Measurements from ENCODE around the gene GGT6. TPM values are rescaled to one million over a fixed set of nuclear protein-coding genes. Genes with fewer than 3 reads are reported as not detected.

The GGT6 gene
- total RNA-seq, 1 experiment from 2014 or later = not detected

DNA sequence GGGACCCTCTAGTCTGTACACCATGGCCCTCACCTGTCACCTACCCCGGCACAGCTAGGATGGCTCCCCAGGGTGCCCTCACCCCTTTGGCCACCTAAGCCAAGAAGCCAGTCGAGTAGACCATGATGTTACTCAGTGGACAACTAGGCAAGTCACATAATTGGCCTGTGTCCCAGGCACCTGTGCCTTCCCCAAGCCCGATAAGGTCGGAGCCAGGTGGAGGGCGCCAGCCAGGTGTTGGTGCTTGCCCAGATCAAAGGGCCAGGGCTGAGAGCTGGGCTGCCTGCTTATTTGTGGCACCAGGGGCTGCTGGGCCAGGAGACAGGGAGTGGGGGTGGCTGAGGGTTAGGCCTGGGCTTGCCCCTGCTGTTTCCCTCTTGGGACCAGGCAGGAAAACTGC, 44.9 kb downstream of the GGT6 start:
- Mint-ChIP-seq H3K9me3 (ENCODE audit: unreplicated experiment) (no peaks in the 10 kb centered on the region), H3K27me3 (ENCODE audit: insufficient read depth, unreplicated experiment) (no peaks in the 10 kb centered on the region), H3K4me3 (ENCODE audit: unreplicated experiment) (no peak overlapping the region), H3K36me3 (ENCODE audit: insufficient read depth, unreplicated experiment) (peaks cover 10% of the 10 kb centered on the region), H3K4me1 (ENCODE audit: low read depth, unreplicated experiment) (peaks cover 15% of the 10 kb centered on the region), H3K27ac (ENCODE audit: unreplicated experiment) (no peak overlapping the region)
- no peaks in the 10 kb centered on the region for H3K9me3 ChIP-seq
- H3K27me3 ChIP-seq (replicated peaks; ENCODE audit: control insufficient read depth, insufficient read depth, low read length) = no peaks in the 10 kb centered on the region
- TF ChIP-seq, protein P1, sequence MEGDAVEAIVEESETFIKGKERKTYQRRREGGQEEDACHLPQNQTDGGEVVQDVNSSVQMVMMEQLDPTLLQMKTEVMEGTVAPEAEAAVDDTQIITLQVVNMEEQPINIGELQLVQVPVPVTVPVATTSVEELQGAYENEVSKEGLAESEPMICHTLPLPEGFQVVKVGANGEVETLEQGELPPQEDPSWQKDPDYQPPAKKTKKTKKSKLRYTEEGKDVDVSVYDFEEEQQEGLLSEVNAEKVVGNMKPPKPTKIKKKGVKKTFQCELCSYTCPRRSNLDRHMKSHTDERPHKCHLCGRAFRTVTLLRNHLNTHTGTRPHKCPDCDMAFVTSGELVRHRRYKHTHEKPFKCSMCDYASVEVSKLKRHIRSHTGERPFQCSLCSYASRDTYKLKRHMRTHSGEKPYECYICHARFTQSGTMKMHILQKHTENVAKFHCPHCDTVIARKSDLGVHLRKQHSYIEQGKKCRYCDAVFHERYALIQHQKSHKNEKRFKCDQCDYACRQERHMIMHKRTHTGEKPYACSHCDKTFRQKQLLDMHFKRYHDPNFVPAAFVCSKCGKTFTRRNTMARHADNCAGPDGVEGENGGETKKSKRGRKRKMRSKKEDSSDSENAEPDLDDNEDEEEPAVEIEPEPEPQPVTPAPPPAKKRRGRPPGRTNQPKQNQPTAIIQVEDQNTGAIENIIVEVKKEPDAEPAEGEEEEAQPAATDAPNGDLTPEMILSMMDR (IDR thresholded peaks at IDR 0.05; ENCODE audit: insufficient read depth in 1 of 2, low read depth in 1 of 2, low read length in 1 of 2, severe bottlenecking in 1 of 2, unreplicated experiment in 1 of 2) = no peak
- H3K4me1 ChIP-seq = peaks cover 29% of the 10 kb centered on the region
- no peak for DNase-seq
- no TSS peak for BruUV-seq (replicated peaks)
- ChIA-PET POLR2A (no interaction called here), CTCF (no interaction called here)
- intact Hi-C loops (cut with micrococcal nuclease; ENCODE audit: unreplicated experiment) = loop anchor here (10.0 kb wide), 1 partner anchor 61 kb away; no protein-coding TSS in a partner anchor
- H3K4me3 ChIP-seq (ENCODE audit: low read depth, low read length) = no peak overlapping the region
- no peaks in the 10 kb centered on the region for H3K36me3 ChIP-seq (ENCODE audit: control insufficient read depth, insufficient read depth, low read length)

DNA sequence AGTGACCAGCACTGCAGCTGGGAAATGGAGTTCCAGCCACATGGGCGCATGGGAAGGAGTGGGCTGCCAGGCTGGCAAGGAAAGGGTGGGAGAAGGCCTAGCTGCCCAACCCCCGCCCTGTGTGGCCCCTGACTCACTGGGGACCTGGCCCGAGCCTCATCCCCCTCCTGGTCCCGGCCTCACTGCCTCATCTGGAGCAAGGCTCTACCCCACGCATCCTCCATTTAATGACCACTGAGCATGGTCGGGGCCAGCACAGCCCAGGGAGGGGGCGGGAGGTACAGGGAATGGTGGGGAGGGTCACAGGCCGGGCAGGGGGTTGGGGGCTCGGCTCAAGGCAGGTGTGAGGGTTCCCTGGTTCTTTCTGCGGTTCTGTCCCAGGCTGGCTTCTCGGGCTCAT, 45.6 kb downstream of the GGT6 start:
- POLR2A ChIA-PET = no interaction called here
- CTCF ChIA-PET = no interaction called here

DNA sequence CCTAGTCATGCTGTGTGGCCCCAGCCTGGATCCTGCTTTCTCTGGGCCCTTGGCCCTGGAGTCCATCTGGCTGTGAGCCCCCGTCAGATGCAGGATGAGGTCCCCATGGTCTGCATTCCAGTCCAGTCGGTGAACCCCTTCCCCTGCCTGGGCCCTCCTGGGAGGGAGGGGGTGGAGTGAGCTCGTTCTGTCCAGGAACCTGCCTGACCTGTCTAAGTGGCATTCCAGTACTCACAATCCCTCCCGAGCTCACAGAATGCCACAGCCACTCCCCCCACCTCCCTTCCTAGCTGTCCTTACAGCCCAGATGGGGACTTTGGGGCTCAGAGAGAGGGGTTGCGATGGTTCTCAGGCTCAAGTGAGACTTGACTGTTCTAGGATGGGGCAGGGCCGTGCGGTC, 46.2 kb downstream of the GGT6 start:
- no peaks in the 10 kb centered on the region for H3K9me3 ChIP-seq
- H3K36me3 ChIP-seq (ENCODE audit: control insufficient read depth, insufficient read depth, low read length) = no peaks in the 10 kb centered on the region
- no TSS peak for BruUV-seq (replicated peaks)
- no peaks in the 10 kb centered on the region for H3K9me3 Mint-ChIP-seq (ENCODE audit: unreplicated experiment)
- CTCF ChIA-PET = interaction anchor here (1.1 kb wide), 1 partner anchor 32 kb away, joined by 4 read pairs; no protein-coding TSS in a partner anchor
- H3K36me3 Mint-ChIP-seq (ENCODE audit: insufficient read depth, unreplicated experiment) = peaks cover 10% of the 10 kb centered on the region
- peak overlapping the region; percentile 93 for H3K27ac Mint-ChIP-seq (ENCODE audit: unreplicated experiment)
- POLR2A ChIA-PET = interaction anchor here (0.6 kb wide), 1 partner anchor 371 kb away, joined by 3 read pairs; the partner anchor contains the start of gene CYB5D2
- H3K4me3 ChIP-seq (ENCODE audit: low read depth, low read length) = no peak overlapping the region
- H3K4me1 ChIP-seq = peaks cover 29% of the 10 kb centered on the region
- intact Hi-C loops (cut with micrococcal nuclease; ENCODE audit: unreplicated experiment) = loop anchor here (10.0 kb wide), 1 partner anchor 59 kb away; no protein-coding TSS in a partner anchor
- TF ChIP-seq, protein P1 (IDR thresholded peaks at IDR 0.05; ENCODE audit: insufficient read depth in 1 of 2, low read depth in 1 of 2, low read length in 1 of 2, severe bottlenecking in 1 of 2, unreplicated experiment in 1 of 2) = no peak
- peak; percentile 80 to 84 for DNase-seq
- H3K27me3 Mint-ChIP-seq (ENCODE audit: insufficient read depth, unreplicated experiment) = no peaks in the 10 kb centered on the region
- H3K27me3 ChIP-seq (replicated peaks; ENCODE audit: control insufficient read depth, insufficient read depth, low read length) = no peaks in the 10 kb centered on the region
- peaks cover 15% of the 10 kb centered on the region for H3K4me1 Mint-ChIP-seq (ENCODE audit: low read depth, unreplicated experiment)
- H3K4me3 Mint-ChIP-seq (ENCODE audit: unreplicated experiment) = peak overlapping the region; percentile 57

More for the DNA sequence above, 45.6 kb downstream of the GGT6 start:
- Histone ChIP-seq H3K4me1 (peaks cover 29% of the 10 kb centered on the region), H3K4me3 (ENCODE audit: low read depth, low read length) (no peak overlapping the region), H3K27me3 (replicated peaks; ENCODE audit: control insufficient read depth, insufficient read depth, low read length) (no peaks in the 10 kb centered on the region), H3K36me3 (ENCODE audit: control insufficient read depth, insufficient read depth, low read length) (no peaks in the 10 kb centered on the region), H3K9me3 (no peaks in the 10 kb centered on the region)
- intact Hi-C loops (cut with micrococcal nuclease; ENCODE audit: unreplicated experiment) = loop anchor here (10.0 kb wide), 1 partner anchor 60 kb away; no protein-coding TSS in a partner anchor
- BruUV-seq (replicated peaks) = no TSS peak
- DNase-seq = no peak
- Mint-ChIP-seq H3K9me3 (ENCODE audit: unreplicated experiment) (no peaks in the 10 kb centered on the region), H3K27ac (ENCODE audit: unreplicated experiment) (peak overlapping the region; percentile 93), H3K4me1 (ENCODE audit: low read depth, unreplicated experiment) (peaks cover 15% of the 10 kb centered on the region), H3K27me3 (ENCODE audit: insufficient read depth, unreplicated experiment) (no peaks in the 10 kb centered on the region), H3K36me3 (ENCODE audit: insufficient read depth, unreplicated experiment) (peaks cover 10% of the 10 kb centered on the region), H3K4me3 (ENCODE audit: unreplicated experiment) (peak overlapping the region; percentile 57)
- TF ChIP-seq, protein P1 (IDR thresholded peaks at IDR 0.05; ENCODE audit: insufficient read depth in 1 of 2, low read depth in 1 of 2, low read length in 1 of 2, severe bottlenecking in 1 of 2, unreplicated experiment in 1 of 2) = no peak

All from Caco-2 (cell line).